GM23338 (cell line): ENCODE results near the gene MFAP4. TPM values are rescaled to one million over a fixed set of nuclear protein-coding genes. Genes with fewer than 3 reads are reported as not detected.

Experiments
- ATAC-seq: fragments of 200-7000 bp; cut with Tn5 transposase; 3 replicates; pipeline ENCODE4 v1.9.1; 2020
- DNase-seq: peaks from one replicate; pipeline ENCODE4 v3.0.0-alpha.2; 2015; ENCODE audit warnings: low spot score
- H2AFZ ChIP-seq: fragments of 200-600 bp; sonication (generic); 2 replicates; pipeline ENCODE4 v1.8.0; 2016; ENCODE audit warnings: antibody characterized with exemption, mild to moderate bottlenecking, moderate library complexity
- H3F3A ChIP-seq: fragments of 200-600 bp; sonication (generic); replicated peaks from 2 replicates; pipeline ENCODE4 v1.8.0; 2017; ENCODE audit warnings: antibody characterized with exemption, mixed run types, low read depth
- H3K27ac ChIP-seq: fragments of 200-600 bp; sonication (generic); 2 replicates; pipeline ENCODE4 v1.6.1; 2016; ENCODE audit warnings: low read depth
- H3K27me3 ChIP-seq: fragments of 200-600 bp; sonication (generic); 2 replicates; pipeline ENCODE4 v1.8.0; 2016; ENCODE audit warnings: mild to moderate bottlenecking, mixed run types, moderate library complexity; ENCODE audit not compliant: insufficient read depth
- H3K36me3 ChIP-seq: fragments of 200-600 bp; sonication (generic); 2 replicates; pipeline ENCODE4 v1.8.0; 2016; ENCODE audit warnings: mild to moderate bottlenecking; ENCODE audit not compliant: insufficient read depth
- H3K4me1 ChIP-seq: fragments of 200-600 bp; sonication (generic); 2 replicates; pipeline ENCODE4 v1.8.0; 2016; ENCODE audit warnings: mild to moderate bottlenecking, moderate library complexity; ENCODE audit not compliant: insufficient read depth
- H3K4me2 ChIP-seq: fragments of 200-600 bp; sonication (generic); 2 replicates; pipeline ENCODE4 v1.7.1; 2017; ENCODE audit warnings: mixed run types
- H3K4me3 ChIP-seq: fragments of 200-600 bp; sonication (generic); 2 replicates; pipeline ENCODE4 v1.6.1; 2016; ENCODE audit warnings: mixed run types
- H3K79me2 ChIP-seq: fragments of 200-600 bp; sonication (generic); replicated peaks from 2 replicates; pipeline ENCODE4 v1.8.0; 2017; ENCODE audit warnings: mild to moderate bottlenecking; ENCODE audit not compliant: insufficient read depth
- H3K9me2 ChIP-seq: fragments of 200-600 bp; sonication (generic); 2 replicates; pipeline ENCODE4 v1.8.0; 2017; ENCODE audit not compliant: insufficient read depth
- H4K20me1 ChIP-seq: fragments of 200-600 bp; sonication (generic); replicated peaks from 2 replicates; pipeline ENCODE4 v1.8.0; 2017; ENCODE audit warnings: mild to moderate bottlenecking; ENCODE audit not compliant: insufficient read depth
- H3K27ac Mint-ChIP-seq: 2 replicates; pipeline ENCODE4 v1.8.0; 2020; ENCODE audit warnings: inconsistent platforms, mild to moderate bottlenecking, moderate library complexity, mixed read lengths
- H3K27me3 Mint-ChIP-seq: 3 replicates; pipeline ENCODE4 v1.8.0; 2022; ENCODE audit warnings: low read depth, mild to moderate bottlenecking, moderate library complexity, mixed read lengths, inconsistent platforms; ENCODE audit not compliant: insufficient read depth, poor library complexity
- H3K36me3 Mint-ChIP-seq: 3 replicates; pipeline ENCODE4 v1.8.0; 2021; ENCODE audit warnings: low read depth, mild to moderate bottlenecking, inconsistent platforms, moderate library complexity, mixed read lengths
- H3K4me1 Mint-ChIP-seq: 3 replicates; pipeline ENCODE4 v1.8.0; 2020; ENCODE audit warnings: mild to moderate bottlenecking, inconsistent platforms, mixed read lengths
- H3K4me3 Mint-ChIP-seq: 3 replicates; pipeline ENCODE4 v1.8.0; 2021; ENCODE audit warnings: moderate library complexity, mild to moderate bottlenecking, inconsistent platforms, mixed read lengths
- H3K9me3 Mint-ChIP-seq: 3 replicates; pipeline ENCODE4 v1.8.0; 2020; ENCODE audit warnings: moderate library complexity, mild to moderate bottlenecking, inconsistent platforms, mixed read lengths
- CTCF ChIP-seq, 2 experiments: fragments of 200-600 bp in 1 of 2; sonication (generic) in 1 of 2; conservative IDR thresholded peaks; 2 replicates each; pipeline versions ENCODE4 v1.5.1 to v1.6.1; 2016 to 2017; ENCODE audit warnings: antibody characterized with exemption in 2 of 2, low read depth in 2 of 2, mild to moderate bottlenecking in 2 of 2, moderate library complexity in 1 of 2
- JUNB ChIP-seq: IDR thresholded peaks from one replicate; pipeline ENCODE4 v1.6.1; 2016; ENCODE audit warnings: antibody characterized with exemption; ENCODE audit not compliant: unreplicated experiment
- STAT1 ChIP-seq: IDR thresholded peaks from one replicate; pipeline ENCODE4 v1.6.1; 2016; ENCODE audit warnings: antibody characterized with exemption; ENCODE audit not compliant: unreplicated experiment
- ZNF331 ChIP-seq: fragments of 250-450 bp; sonication (Bioruptor Pico); IDR thresholded peaks from 2 replicates; pipeline ENCODE4 v1.5.0; 2020; ENCODE audit warnings: low read depth, mild to moderate bottlenecking, moderate library complexity
- ZNF462 ChIP-seq: fragments of 250-450 bp; sonication (Bioruptor Pico); IDR thresholded peaks from 2 replicates; pipeline ENCODE4 v1.5.0; 2020; ENCODE audit warnings: mild to moderate bottlenecking, moderate library complexity
- polyA plus RNA-seq: library from polyadenylated mRNA; unstranded; fragments of >200 nt; fragmentation: Nextera tagmentation; extraction: Ambion mirVana; gene quantifications from 2 replicates; pipeline ENCODE4 v1.2.1, GENCODE V29; 2016
- total RNA-seq: library from RNA; depleted of rRNA; stranded (reverse); fragments of >200 nt; shearing (Covaris generic); gene quantifications from 2 replicates; pipeline ENCODE4 v1.2.3, GENCODE V29; 2014

MFAP4 gene
- total and polyA plus RNA-seq, 2 experiments from 2014 or later: 7.7 to 9.7 TPM

GRCh38 chr17:19424934-19425868 lies 38.2 kb upstream of the MFAP4 start (continued):
- TF ChIP-seq ZNF462 (no peak), STAT1 (no peak), CTCF (conservative IDR thresholded peaks at IDR 0.05; ENCODE audit: low read depth in 2 of 2) (no peak)

- DNase-seq (no peak), ATAC-seq (no peak)
- Histone ChIP-seq H3K4me3 (no peak overlapping the region), H3K27ac (no peak overlapping the region), H3K36me3 (no peaks in the 10 kb centered on the region), H3K4me2 (no peak overlapping the region), H3K9me2 (0 out of 2 replicates have a peak, but pooled peaks cover 3% of the 10 kb centered on the region), H3K4me1 (peaks cover 9% of the 10 kb centered on the region), H3F3A (0 out of 2 replicates have a peak, but pooled peaks cover 2% of the 10 kb centered on the region), H4K20me1 (no peaks in the 10 kb centered on the region), H3K27me3 (no peaks in the 10 kb centered on the region), H2AFZ (no peak overlapping the region), H3K79me2 (no peaks in the 10 kb centered on the region)
- H3K9me3 Mint-ChIP-seq: no peaks in the 10 kb centered on the region; the same call in 2 of the 3 replicates
- H3K36me3 Mint-ChIP-seq: no peaks in the 10 kb centered on the region; the same call in 2 of the 3 replicates
- no peak overlapping the region for H3K4me3 Mint-ChIP-seq
- H3K27me3 Mint-ChIP-seq: peaks cover 7% of the 10 kb centered on the region
- H3K27ac Mint-ChIP-seq: no peak overlapping the region
- peaks cover 9% of the 10 kb centered on the region for H3K4me1 Mint-ChIP-seq
- TF ChIP-seq ZNF331: no peak
- TF ChIP-seq JUNB: no peak
- no peak for TF ChIP-seq ZNF462
Measured at GRCh38 chr17:19421926-19422325, 34.9 kb upstream of the MFAP4 start.
